Inflammatory macrophage treated with lipopolysaccharide for 4 hours (primary cell): ENCODE results near the gene PIEZO2.

Source experiments
- DNase-seq: peaks from one replicate; pipeline ENCODE4 v3.0.0-alpha.2; 2020

The PIEZO2 gene

DNA sequence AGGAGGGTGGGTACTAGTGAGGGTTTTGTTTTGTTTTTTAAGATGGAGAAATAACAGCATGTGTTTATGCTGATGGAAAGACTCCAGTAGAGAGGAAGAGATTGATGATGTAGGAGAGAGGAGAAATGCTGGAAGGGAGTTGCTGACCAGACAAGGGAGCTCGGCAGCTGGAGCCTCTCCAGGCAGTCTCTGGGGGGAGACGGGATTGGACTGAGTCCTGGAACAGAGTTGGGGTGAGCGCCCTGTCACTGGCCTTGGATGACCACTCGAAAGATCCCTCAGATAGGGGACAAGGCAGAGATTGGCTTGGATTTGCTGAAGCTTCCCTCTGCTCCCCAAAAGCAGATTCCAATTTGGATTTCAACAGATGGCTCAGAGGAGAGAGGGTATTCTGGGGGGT is 425.9 kb downstream of the PIEZO2 start:
- no peak for DNase-seq

DNA sequence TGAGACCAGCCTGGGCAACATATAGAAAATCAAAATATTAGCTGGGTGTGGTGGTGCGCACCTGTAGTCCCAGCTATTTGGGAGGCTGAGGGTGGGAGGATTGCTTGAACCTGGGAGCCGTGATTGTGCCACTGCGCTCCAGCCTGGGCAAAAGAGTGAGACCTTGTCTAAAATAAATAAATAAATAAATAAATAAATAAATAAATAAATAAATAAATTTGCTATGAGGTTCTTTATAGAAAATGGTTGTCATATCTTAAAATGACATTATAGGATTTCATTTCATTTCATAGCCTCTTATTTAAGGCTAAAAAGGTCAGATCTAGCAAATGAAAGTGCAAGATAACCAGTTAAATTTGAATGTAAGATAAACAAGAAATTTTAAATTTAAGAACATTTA is 430.6 kb downstream of the PIEZO2 start:
- DNase-seq, result no peak

- no peak for DNase-seq
Measured at GRCh38 chr18:10715791-10716190, 433.6 kb downstream of the PIEZO2 start.

GRCh38 chr18:10713409-10713808 is 436.0 kb downstream of the PIEZO2 start:
- DNase-seq, result no peak

- DNase-seq, result no peak
Measured at GRCh38 chr18:10707294-10707693, 442.1 kb downstream of the PIEZO2 start.

DNA sequence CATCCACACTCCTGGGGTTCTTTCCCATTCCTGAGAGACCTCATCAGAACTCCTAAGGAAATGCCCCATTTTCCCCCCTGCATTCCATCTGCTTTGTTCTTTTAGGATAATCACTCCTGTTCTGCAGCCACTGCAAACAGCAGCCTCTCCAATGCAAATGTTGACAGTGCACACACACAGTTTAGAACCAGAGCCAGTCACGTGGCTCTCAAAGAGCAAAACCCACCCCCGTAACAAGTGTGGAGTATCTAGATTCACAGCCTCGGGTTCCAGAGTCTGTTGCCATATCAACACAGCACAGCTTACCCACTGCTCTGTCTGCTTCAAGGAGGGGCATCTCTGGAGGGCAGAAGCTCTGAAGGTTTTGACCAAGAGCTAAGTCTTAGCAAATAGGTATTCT is 443.6 kb downstream of the PIEZO2 start:
- DNase-seq, result no peak

- DNase-seq, result no peak
Measured at GRCh38 chr18:10705291-10705690, 444.1 kb downstream of the PIEZO2 start.

GRCh38 chr18:10702206-10702605 is 447.2 kb downstream of the PIEZO2 start:
- DNase-seq, result no peak

DNA sequence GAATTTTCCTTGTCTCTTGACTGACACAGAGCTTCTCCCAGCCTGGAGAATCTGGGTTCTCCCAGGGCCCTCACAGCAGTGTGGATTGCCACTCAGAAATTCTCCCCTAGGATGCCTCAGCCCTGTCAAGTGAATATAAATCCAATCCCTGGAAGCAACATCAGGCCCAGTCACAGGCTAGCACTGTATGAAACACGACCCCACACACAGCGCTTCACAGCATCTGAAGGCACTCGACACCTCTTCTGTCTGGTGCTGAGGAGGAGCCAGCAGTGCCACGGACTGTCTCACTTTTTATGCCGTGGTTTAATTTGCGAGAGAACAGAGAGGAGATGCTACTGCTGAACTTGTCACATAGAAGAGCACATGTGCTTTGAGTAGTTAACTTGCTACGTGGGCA is 459.0 kb downstream of the PIEZO2 start:
- DNase-seq, result no peak

- DNase-seq, result no peak
Measured at GRCh38 chr18:10690035-10690329, 459.4 kb downstream of the PIEZO2 start.

- no peak for DNase-seq
Measured at GRCh38 chr18:10689236-10690034, 459.9 kb downstream of the PIEZO2 start.

GRCh38 chr18:10688766-10689165 is 460.6 kb downstream of the PIEZO2 start:
- DNase-seq, result no peak

- no peak for DNase-seq
Measured at GRCh38 chr18:10687161-10687925, 462.0 kb downstream of the PIEZO2 start.

- no peak for DNase-seq
Measured at GRCh38 chr18:10686308-10686707, 463.1 kb downstream of the PIEZO2 start.

- DNase-seq, result no peak
Measured at GRCh38 chr18:10685484-10685883, 463.9 kb downstream of the PIEZO2 start.

DNA sequence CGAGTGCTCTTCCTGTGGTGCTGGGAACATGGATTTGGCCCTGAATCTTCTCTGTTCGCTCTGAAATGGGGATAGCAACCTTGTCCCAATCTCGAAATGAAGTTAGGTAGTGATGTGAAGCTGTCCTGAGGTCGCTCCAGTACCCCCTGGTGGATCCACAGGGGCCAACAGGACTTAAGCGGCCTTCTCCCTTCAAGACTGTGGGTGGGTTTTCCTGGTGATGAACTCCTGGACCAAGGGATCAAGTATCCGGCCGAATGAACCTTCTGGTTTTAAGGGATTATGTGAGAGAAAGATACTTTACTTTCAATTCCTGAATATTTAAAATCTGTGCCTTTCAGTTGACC is 467.0 kb downstream of the PIEZO2 start:
- no peak for DNase-seq

- no peak for DNase-seq
Measured at GRCh38 chr18:10681581-10682367, 467.6 kb downstream of the PIEZO2 start.

GRCh38 chr18:10680271-10680596 is 469.1 kb downstream of the PIEZO2 start:
- DNase-seq, result no peak

GRCh38 chr18:10679557-10680270 is 469.7 kb downstream of the PIEZO2 start:
- DNase-seq, result no peak

GRCh38 chr18:10671441-10671840 is 477.9 kb downstream of the PIEZO2 start:
- DNase-seq, result no peak

GRCh38 chr18:10670856-10671255 is 478.5 kb downstream of the PIEZO2 start:
- DNase-seq, result no peak

GRCh38 chr18:10669441-10670100 is 479.8 kb downstream of the PIEZO2 start:
- DNase-seq, result no peak

DNA sequence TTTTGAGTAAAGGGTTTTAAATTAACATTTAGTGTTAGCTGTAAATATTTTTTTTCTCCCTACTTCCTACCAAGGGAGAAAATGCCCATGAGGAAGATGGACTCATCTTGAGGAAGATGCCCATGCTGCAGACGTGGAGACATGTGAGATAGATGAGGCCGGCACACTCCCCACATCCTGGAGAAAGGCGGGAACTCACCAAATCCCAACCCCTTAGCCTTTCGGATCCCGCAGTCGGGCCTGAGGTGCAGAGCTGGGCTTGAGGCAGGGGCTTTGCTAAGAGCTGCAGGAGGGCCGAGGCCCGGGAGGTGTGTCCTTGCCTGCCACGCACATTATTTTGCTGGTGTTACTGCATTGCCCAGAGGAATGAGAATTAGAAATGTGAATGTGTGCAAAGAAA is 485.6 kb downstream of the PIEZO2 start:
- DNase-seq, result no peak
